ENCODE results near the gene CYP3A4.

DNA sequence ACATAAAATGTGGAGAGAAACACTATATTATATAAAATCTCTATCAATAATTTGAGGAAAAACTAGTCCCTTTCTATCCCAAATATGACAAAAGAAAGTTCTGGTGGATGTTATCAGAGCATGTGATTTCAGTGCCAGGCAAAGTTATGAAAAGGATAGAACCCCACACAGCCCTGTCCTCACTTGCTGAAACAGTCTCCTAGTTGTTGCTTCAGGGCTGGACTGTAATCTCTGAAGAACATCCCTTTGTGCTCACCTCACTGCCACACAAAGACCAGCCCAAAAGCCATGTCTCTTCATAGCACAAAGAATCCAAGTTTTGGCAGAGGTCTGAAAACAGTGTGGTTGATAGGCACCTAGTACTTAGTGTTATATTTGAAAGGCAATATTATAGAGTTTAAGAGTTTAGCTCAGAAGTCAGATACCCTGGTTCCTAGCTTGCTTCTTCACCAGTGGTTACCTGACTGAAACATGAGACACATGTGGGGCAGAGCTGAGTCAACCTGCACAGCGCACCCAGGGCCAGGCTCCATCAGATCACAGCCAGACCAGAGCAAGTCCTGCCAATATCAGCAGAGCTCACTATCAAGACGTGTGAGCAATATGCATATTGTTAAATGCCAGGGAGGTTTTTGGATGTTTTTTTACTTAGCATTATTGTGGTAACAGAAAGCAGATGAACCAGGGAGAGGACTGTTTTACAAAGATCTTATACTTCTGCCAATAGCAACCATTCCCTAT is 74.0 kb downstream of the CYP3A4 start:
- TF ChIP-seq EZH2 (optimal IDR thresholded peaks at IDR 0.05; ENCODE audit: low read depth, low read length) (no peak), EZH2phosphoT487 (IDR thresholded peaks at IDR 0.05; ENCODE audit: low read length) (no peak)
- TF ChIP-seq, protein P1, sequence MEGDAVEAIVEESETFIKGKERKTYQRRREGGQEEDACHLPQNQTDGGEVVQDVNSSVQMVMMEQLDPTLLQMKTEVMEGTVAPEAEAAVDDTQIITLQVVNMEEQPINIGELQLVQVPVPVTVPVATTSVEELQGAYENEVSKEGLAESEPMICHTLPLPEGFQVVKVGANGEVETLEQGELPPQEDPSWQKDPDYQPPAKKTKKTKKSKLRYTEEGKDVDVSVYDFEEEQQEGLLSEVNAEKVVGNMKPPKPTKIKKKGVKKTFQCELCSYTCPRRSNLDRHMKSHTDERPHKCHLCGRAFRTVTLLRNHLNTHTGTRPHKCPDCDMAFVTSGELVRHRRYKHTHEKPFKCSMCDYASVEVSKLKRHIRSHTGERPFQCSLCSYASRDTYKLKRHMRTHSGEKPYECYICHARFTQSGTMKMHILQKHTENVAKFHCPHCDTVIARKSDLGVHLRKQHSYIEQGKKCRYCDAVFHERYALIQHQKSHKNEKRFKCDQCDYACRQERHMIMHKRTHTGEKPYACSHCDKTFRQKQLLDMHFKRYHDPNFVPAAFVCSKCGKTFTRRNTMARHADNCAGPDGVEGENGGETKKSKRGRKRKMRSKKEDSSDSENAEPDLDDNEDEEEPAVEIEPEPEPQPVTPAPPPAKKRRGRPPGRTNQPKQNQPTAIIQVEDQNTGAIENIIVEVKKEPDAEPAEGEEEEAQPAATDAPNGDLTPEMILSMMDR (IDR thresholded peaks at IDR 0.05; ENCODE audit: low read length) = no peak
